Cerebellar nuclear complex (tissue), 1 donor: ENCODE data around the gene CDC7.

Experiments used
- DNase-seq, 2 experiments: peaks; one replicate each; lab custom pipeline; 2025; lab: John Stamatoyannopoulos, UW

The CDC7 gene

GRCh38 chr1:91549041-91549735 is 48.5 kb downstream of the CDC7 start:
- no peak for DNase-seq

GRCh38 chr1:91550961-91551360 is 50.3 kb downstream of the CDC7 start:
- no peak for DNase-seq

GRCh38 chr1:91552091-91552490 is 51.4 kb downstream of the CDC7 start:
- no peak for DNase-seq

GRCh38 chr1:91552596-91552995 is 51.9 kb downstream of the CDC7 start:
- DNase-seq, result no peak

- no peak for DNase-seq
Measured at GRCh38 chr1:91553177-91553591, 52.5 kb downstream of the CDC7 start.

- DNase-seq, result no peak
Measured at GRCh38 chr1:91555074-91555730, 54.6 kb downstream of the CDC7 start.

- DNase-seq, result no peak
Measured at GRCh38 chr1:91555821-91556531, 55.3 kb downstream of the CDC7 start.

- no peak for DNase-seq
Measured at GRCh38 chr1:91556556-91556955, 55.9 kb downstream of the CDC7 start.

GRCh38 chr1:91557039-91557690 is 56.5 kb downstream of the CDC7 start:
- DNase-seq, result no peak

GRCh38 chr1:91557826-91558225 is 57.2 kb downstream of the CDC7 start:
- no peak for DNase-seq

- DNase-seq, result no peak
Measured at GRCh38 chr1:91559046-91559750, 58.5 kb downstream of the CDC7 start.

- DNase-seq, result no peak
Measured at GRCh38 chr1:91559838-91560565, 59.4 kb downstream of the CDC7 start.

- DNase-seq, result no peak
Measured at GRCh38 chr1:91564888-91565701, 64.4 kb downstream of the CDC7 start.

GRCh38 chr1:91567583-91567982 is 66.9 kb downstream of the CDC7 start:
- DNase-seq, result no peak

- DNase-seq, result no peak
Measured at GRCh38 chr1:91568261-91568660, 67.6 kb downstream of the CDC7 start.

- no peak for DNase-seq
Measured at GRCh38 chr1:91569411-91570119, 68.9 kb downstream of the CDC7 start.

GRCh38 chr1:91570120-91570448 is 69.4 kb downstream of the CDC7 start:
- DNase-seq, result no peak

GRCh38 chr1:91572044-91572443 is 71.4 kb downstream of the CDC7 start:
- no peak for DNase-seq
